IPS DF 4.7 (cell line): ENCODE measurements around the gene CDK5RAP3.

Experiments
- DNase-seq: peaks from one replicate; pipeline ENCODE4 v3.0.0-alpha.2; 2013; ENCODE audit warnings: low spot score; ENCODE audit errors: extremely low read depth

CDK5RAP3 gene

DNA sequence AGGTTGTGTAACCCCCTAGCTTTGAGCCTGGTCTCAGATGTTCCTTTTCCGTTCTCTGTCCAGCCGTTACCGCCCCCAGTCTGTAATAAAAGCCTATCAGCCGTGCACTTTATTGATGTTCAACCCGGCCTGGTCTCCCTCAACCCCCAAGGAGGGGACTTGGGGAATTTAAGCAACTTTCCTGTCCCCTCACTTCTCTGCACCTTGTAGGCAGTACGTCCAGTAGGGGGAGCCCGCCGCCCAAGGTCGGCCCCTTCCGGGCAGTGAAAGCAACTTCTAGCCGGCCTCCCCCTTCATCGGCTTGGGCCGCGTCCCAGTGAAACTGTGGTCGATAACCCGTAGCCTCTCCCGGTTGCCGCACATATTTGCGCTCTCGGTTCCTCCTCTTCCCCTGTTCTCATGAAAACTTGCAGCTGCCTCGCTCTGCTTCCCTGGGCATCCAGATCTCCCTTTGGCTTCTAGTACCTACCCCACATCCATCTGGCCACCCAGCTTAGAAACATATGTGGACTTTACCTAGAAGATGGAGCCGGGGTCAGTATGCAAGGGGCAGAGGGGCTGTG, 21.6 kb upstream of the CDK5RAP3 start:
- no peak for DNase-seq

DNA sequence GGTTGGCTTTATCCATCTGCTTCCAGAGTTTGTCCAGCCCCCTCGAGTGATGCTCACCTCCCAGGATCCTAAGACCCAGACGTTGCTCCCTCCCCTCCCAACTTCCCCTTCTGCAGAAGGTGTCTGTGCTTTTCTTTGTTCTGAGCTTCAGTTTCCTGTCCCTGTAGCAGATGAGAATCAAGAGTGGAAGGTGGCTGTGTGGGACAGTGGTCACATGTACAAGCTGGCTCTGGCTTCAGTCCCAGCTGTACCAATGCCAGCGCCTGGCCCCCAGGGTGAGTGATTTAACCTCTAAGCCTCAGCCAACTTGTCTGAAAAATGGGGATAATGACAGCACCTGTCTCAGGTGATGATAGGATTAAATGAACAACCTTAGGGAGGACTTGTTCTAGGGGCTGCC, 21.0 kb upstream of the CDK5RAP3 start:
- DNase-seq: no peak

DNA sequence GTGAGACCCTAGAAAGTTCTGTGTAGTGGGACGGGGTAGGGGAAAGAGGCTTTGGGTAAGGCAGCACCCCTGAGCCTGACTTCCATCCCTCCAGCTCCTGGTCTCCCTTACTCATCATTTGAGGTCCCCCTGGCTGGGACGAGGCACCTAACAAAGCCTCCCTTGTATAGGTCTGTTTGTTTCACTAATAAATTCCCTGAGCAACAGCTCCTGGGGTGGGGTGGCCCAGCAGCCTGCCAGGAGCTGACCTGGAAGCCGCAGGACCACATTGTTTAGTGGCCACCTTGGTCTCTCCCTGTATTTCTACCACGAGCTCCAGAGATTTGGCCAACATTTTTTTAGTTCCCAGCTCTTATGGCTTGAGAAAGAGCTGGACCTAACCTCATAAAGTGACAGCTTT, 20.5 kb upstream of the CDK5RAP3 start:
- DNase-seq: no peak

DNA sequence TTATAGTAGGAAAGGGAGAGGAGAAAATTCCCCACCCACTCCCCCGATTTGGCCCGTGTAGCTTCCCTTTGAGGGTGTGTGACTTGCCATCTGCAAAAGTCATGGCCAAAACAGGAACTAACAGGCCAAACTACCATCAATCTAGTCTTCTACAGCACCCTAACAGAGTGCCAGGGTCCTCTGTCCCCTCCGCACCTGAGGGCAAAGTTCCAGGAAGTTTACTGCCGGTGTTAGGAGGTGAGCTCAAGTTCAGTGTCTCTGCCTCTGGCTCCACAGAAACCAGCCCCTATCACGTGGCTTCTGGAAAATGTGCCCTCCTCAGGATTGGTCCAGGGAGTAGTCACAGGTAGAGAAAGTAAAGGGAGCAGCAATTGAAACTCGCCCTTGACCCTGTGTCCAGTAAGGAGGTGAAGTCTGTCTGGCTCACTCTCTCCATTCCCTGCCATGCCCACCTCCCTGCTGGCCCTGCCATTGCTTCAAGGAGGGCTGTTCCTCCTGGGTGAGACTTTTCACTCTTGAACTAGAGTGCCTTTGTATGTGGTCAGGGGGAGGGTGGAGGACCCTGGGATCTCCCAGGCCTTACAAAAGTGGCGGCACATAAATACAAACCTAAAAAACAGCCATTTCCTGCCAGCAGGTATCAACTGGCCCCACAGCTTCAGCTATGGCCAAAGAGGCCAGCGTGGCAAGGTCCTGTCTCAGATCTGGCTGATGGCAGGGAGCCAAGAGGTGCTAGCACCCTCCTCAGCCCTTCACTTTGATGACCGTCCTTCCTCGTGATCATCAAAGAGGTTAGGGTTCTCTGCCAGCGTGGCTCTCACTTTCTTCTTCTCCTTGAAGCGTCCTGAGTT, 18.5 kb upstream of the CDK5RAP3 start:
- DNase-seq: no peak

DNA sequence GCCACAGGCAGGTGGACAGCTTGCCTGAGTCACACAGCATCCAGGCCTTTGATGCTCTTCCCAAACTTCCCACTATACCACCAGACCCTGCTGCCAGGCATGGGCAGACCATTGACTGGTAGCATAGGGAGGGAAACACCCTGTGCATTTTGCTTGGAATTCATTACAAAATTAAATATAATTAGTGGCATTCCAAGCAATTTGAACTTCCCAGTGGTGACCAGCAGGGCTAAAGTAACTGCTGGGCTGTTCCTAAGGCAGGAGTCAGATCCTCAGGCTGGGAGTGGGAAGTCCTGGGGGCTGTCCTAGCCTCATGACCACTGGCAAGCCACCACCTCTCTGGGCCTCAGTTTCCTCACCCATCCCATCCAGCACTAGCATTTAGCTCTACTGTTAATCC, 17.0 kb upstream of the CDK5RAP3 start:
- DNase-seq: no peak

DNA sequence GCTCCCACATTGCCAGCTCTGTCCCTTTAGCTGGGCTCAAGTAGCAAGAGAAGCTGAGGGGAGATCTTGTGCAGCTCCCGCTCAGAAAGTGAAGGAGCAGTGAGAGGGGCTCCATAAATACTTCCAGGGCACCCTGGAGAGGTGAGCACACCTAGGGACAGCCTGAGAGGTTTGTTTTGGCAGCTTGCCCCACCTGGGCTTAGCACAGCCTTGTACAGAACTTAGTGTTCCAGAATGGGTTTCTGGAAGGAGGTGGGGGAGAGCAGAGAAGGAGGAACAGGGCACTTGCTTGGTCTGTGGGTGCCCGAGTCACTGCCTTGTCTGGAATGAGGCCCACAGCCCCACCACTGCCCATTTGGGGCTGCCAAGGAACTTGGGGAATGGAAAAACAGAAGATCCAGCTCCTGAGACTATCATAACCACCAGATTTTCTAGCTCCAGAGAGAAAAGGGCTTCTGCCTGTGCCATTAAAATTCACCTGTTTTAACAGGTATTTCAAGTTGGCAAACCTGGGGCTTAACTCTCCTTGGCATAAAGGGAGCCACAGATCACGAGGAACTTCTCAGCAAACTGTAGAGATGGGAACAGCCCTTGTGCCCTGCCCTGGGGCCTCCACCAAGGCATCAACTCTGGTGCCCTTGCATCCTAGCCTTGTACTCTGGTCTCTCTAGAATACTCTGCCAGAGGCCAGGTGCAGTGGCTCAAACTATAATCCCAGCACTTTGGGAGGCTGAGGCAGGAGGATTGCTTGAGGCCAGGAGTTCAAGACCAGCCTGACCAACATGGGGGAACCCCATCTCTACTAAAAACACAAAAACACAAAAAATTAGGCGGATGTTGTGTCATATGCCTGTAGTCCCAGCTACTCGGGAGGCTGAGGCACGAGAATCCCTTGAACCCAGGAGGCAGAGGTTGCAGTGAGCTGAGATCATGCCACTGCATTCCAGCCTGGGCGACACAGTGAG, 15.1 kb upstream of the CDK5RAP3 start:
- no peak for DNase-seq

DNA sequence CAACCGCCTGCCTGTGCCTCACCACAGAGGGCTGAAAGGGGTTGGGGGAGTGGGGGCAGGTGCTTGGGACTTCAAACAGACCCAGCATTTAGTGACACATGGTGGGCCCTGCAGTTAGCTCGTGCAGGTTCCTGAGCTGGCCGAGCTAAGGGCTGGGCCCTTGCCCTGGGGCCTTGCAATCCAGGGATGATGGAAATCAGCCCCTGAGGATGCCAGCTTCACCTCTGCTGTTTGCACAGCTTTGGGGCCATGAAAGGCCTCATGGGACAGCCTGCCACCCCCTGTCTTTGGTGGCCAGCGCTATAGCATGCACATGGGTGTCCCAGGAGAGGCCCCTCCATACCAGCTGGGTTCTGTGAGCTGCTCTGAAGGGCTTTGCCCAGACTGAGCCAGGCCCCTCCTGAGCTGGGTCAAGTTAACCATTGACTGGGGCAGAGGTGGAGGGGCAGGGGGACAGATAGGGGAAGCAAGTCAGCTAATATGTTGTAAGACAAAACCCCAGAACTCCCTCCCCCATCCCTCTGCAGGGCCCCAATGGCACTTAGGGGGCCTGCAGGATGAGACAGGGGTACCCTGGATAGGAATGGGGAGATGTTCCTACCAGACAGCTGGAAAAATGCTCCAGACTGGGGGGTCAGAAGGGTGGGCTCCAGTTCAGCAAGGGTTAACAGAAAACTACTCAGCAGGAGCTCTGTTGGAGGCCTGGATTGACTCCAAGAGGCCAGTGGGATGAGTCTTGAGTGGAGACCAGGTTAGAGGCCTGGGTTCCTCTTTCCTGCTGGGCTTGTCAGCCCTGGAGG, 13.9 kb upstream of the CDK5RAP3 start:
- no peak for DNase-seq

DNA sequence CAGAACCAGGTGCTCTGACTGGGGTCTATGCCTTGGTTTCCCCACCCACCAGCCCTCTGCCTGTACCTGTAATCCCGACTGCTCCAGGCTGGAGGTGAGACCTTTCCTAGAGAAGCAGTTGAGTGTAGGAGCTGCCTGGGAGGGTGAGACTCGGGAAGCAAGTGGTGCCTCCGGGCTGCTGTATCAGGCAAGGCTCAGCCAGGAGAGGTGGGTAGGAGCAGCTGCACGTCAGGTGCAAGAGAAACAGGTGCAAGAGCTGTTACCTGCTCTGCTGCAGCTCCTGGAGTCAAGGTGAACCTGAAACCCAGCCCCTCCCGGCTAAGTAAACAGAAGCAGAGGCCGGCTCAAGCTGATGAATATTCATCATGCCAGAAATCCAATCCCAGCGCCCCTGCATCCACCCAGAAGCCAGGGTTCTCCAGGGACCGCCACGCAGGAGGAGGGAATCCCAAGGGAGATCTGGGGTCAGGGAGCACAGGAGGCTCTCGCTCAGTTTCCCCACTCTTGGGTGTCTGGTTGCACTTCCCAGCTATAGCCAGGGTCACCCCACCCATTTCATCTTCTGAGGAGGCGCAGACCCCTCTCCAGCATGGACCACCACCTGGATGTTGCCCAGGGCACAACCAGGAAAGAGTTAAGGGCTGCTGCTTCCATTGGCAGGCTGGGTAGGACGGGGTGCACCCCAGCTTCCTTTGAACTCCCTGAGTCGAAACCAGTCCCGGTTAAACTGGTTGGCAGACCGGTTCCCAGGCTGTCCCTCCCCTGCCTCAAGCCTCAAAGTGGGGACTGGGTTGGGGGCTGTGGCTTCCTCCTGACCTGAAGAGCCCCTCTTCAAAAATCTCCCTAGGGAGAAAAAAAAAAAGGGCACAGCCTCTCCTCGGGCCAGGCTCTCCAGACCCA, 13.1 kb upstream of the CDK5RAP3 start, which contains the start of gene PRR15L:
PRR15L (minus strand) TSS at position 293 of the 900 bp plus-strand sequence. CDS start 4,649 bp downstream, outside the sequence.
- no peak for DNase-seq

DNA sequence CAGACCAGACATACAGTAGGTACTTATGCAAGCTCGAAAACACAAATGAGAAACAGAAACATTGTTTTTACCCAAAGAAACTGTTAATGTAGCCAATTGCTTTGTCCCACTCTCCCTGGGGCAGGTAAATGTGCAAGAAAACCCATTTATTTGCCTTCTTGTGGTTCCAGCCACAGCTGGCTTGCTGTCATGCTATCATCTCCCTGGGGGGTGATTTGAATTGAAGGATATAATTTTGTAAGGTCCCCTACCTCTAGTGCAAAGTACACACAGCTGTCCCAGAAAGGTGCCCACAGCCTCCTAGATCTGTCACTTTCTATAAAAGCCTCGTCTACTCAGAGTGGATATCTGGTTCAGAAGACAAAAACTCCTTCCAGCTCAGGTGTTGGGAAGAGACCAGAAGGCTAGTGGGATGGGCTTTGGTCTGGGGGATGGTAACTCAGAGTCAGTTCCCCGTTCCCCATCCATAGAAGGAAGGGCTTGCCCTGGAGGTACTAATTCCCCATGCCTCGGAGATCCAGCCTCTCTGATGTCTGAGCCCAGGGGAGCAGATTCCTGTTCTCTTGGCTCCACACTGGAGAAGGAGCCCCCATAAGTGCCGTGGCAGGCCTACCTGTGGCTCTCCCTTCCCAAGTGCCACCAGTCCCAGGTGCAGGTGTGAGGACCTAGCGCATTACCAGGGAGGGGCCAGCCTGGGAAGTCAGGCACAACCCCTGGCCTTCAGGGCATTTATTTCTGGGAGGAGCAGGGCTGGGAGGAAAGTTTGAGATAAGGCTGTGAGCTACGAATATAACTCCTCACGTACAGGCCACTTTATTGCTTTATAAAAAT, 10.9 kb upstream of the CDK5RAP3 start:
- DNase-seq: no peak

DNA sequence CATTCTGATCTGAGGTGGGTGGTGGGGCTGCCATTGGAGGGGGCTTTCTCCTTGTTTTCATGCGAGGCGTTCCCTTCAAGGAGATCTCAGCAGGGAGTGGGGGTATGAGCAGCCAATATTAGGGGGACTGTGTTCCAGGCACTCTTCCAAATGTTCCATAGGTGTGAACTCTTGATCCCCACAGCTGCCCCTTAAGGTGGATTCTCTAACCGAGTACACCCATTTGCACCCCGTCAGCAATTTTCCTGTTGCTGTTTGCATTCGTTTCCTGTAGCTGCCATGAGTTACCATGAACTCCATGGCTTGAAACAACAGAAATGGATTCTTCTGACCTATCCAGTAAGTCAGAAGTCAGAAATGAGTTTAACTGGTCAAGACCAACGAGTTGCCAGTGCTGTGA, 9.5 kb upstream of the CDK5RAP3 start:
- no peak for DNase-seq

DNA sequence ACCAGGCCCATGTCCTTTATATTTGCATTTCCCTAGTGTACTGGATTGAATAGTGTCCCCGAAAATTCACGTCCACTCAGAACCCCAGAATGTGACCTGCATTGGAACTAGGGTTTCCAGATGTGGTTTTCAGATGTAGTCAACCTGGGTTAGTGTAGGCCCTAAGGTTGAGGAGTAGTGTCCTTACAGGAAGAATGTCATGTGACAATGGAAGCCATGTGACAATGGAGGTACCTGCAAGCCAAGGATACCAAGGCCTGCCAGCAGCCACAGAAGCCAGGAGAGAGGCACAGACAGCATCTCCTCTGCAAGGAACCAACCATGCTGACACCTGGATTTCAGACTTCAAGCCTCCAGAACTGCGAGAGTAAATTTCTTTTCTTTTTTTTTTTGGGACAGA, 8.0 kb upstream of the CDK5RAP3 start:
- DNase-seq: no peak

DNA sequence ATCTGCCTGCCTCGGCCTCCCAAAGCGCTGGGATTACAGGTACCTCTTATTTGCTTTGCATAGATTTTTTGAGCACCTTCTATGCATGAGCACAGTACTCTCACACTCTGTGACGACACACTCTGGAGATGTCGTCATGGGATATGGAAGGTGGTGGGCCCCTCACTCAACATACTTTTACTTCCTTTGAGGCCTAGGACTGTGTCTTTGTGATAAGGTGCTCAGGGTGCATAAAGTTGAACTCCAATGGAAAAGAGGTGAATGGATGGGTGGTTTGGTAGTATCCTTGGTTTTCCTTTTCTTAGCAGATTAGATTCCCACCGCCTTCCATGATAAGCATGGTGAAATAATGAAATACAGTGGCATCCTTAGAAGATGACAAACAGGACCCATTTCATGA, 6.1 kb upstream of the CDK5RAP3 start:
- no peak for DNase-seq

DNA sequence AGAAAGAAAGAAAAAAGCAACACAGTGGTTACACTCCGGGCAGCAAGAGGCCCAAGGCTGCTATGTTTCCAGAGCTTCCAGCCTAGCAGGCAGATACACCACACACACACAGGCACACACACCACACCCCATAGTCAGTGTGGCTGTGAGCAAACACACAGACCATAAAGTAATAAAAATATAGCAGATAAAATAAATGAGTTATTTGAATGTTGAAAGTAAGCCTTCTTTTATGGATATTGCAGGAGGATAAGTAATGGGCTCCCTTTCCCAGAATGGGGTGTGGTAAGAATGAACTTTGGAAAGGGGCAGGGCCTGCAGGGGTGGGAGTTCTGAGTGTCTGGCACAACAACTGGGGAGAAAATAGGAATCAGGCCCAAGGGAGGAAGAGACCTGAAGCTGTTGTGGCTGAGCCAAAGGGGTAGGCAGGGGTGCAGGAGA, 4.8 kb upstream of the CDK5RAP3 start:
- DNase-seq: no peak

DNA sequence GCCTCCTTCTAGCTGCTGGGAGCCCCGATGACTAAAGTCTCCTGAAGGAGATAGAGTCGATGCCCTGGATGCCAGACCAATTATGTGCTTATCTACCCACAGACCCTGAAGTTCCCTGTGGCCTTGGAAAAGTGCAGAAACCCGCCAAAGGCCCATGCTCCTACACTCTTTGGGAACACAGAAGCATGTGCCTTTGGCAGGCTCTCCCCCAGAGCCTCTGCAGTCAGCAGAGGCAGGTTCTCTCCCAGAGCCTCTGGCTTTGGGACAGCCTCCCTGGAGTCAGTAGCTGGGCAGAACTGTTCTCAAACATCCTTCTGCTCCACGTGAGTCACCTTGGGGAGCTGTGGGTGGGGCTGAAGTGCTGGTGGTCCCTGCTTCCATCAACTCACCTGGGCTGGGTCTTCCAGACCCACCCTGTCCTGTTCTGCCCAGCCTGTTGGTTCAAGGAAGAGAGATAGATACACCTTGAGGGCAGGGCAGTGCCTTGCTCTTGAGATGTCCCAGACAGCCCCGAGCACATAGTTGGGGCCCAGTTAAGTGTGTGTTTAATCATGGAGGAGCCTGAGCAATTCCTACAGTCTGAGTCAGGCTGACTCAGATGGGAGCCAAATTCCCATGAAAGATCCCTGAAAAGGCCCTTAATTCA, 3.2 kb upstream of the CDK5RAP3 start:
- no peak for DNase-seq

DNA sequence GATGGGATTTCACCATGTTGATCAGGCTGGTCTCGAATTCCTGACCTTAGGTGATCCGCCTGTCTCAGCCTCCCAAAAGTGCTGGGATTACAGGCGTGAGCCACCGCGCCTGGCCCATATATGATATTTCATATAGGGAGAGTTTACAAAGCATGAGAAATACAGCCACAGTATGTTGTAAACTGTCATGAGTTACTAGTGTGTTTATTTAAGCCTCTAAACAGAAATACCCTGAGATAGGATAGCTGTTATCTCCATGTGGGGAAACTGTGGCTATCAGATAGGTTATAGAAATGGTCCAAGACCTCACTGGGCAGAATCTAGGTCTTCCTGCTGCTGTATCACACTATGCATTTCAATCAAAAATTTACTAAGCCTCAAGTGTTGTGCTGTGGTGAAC, 2.1 kb upstream of the CDK5RAP3 start:
- DNase-seq: no peak

DNA sequence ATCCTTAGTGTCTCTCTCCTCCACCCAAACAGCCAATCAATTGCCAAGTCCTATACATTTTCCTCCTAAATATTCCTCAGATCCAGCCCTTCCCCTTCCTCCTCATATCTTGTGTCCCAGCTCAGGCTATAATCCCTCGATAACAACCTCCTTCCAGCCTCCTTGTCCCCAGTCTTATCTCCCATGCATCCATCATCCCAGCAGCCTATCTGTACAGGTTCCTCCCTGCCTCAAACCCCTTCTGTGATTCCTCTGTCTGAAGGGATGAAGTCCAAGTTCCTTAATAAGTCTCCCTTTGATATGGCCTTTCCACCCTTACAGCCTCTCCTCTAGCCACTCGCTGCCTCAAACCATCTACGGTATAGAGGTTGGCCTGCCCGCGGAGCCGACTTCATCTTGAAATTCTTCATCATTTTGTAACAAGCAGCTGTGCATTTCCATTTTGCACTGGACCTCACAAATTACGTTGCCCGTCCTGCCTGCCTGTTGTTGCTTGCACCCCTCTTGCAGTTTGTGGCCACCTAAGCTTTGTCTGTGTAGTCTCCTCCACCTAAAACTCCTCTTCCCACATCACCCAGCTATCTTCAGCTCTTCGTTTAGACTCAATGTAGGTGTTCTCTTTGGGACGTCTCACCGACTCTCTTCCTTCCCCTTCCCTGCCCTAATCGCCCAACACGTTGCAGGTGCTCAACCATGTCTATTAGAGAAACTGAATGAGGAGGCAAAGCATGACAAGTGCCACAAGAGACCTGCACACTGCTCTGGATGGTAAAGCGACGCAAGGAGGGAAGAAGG, 786 bp upstream of the CDK5RAP3 start:
- DNase-seq: no peak

DNA sequence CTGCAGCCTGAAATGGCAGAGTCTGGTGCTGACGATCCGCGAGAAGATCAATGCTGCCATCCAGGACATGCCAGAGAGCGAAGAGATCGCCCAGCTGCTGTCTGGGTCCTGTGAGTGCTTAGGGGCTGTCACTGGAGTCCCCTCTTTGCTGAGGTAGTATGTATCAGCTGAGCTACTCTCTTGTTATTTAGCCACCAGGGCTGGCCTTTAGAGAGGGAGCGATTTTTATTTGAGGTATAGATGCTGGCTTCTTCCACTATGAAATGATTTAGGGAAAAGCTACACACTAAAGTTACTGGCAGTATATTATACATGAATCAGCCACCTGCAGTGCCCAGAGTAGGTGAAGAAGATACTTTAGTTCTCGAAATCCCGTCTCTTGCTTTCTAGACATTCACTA, 2.6 kb downstream of the CDK5RAP3 start:
- no peak for DNase-seq
